IMR-90 (cell line): ENCODE measurements around the gene ZBTB24. TPM values are rescaled to one million over a fixed set of nuclear protein-coding genes. Genes with fewer than 3 reads are reported as not detected.

ENCODE experiments used
- ATAC-seq: fragments of 200-7000 bp; cut with Tn5 transposase; 2 replicates; pipeline ENCODE4 v1.9.1; 2020; ENCODE audit warnings: low read depth, mild to moderate bottlenecking, moderate library complexity
- BruUV-seq: library from RNA; stranded (reverse); fragments of 400-500 nt; replicated peaks from 2 replicates; lab custom pipeline; 2021; lab: Mats Ljungman, UMichigan
- CTCF ChIA-PET: fragments of 300-600 bp; formaldehyde crosslinking; extraction: SDS; loops from one replicate; lab custom pipeline; 2021; ENCODE audit warnings: antibody characterized with exemption; lab: Yijun Ruan, JAX
- POLR2A ChIA-PET: fragments of 300-600 bp; sonication (Branson Sonifier 250); formaldehyde crosslinking; loops from one replicate; lab custom pipeline; 2022; ENCODE audit warnings: antibody characterized with exemption; ENCODE audit not compliant: unreplicated experiment; lab: Charles Lee
- DNase-seq: peaks from one replicate; pipeline ENCODE4 v3.0.0; 2013
- H2AFZ ChIP-seq: replicated peaks from 2 replicates; pipeline ENCODE3; 2013; ENCODE audit warnings: low read length, mild to moderate bottlenecking; ENCODE audit not compliant: poor library complexity
- H2AK5ac ChIP-seq: 2 replicates; pipeline ENCODE4 v1.6.1; 2013; ENCODE audit warnings: low read depth, low read length, inconsistent platforms
- H2AK9ac ChIP-seq: replicated peaks from 2 replicates; pipeline ENCODE3; 2013; ENCODE audit warnings: mild to moderate bottlenecking, low read depth, low read length, moderate library complexity; ENCODE audit not compliant: poor library complexity
- H2BK120ac ChIP-seq: 2 replicates; pipeline ENCODE4 v1.6.1; 2013; ENCODE audit warnings: low read depth, low read length, inconsistent platforms
- H2BK15ac ChIP-seq: 3 replicates; pipeline ENCODE4 v1.6.1; 2013; ENCODE audit warnings: low read depth, low read length, inconsistent platforms
- H2BK20ac ChIP-seq: 2 replicates; pipeline ENCODE4 v1.6.1; 2013; ENCODE audit warnings: low read depth, mild to moderate bottlenecking, inconsistent platforms, low read length, moderate library complexity
- H2BK5ac ChIP-seq: 2 replicates; pipeline ENCODE4 v1.6.1; 2013; ENCODE audit warnings: mild to moderate bottlenecking, low read depth, low read length, inconsistent platforms; ENCODE audit not compliant: poor library complexity, severe bottlenecking
- H3K14ac ChIP-seq: replicated peaks from 2 replicates; pipeline ENCODE4 v1.6.1; 2013; ENCODE audit warnings: low read depth, low read length, inconsistent platforms
- H3K18ac ChIP-seq: 2 replicates; pipeline ENCODE4 v1.6.1; 2013; ENCODE audit warnings: low read depth, low read length, control low read depth
- H3K23ac ChIP-seq: 2 replicates; pipeline ENCODE4 v1.6.1; 2013; ENCODE audit warnings: low read depth, low read length, inconsistent platforms
- H3K27ac ChIP-seq: 2 replicates; pipeline ENCODE4 v1.5.1; 2013; ENCODE audit warnings: mild to moderate bottlenecking, control low read depth, low read length; ENCODE audit not compliant: insufficient read depth
- H3K27me3 ChIP-seq: 2 replicates; pipeline ENCODE4 v1.6.1; 2013; ENCODE audit warnings: low read length; ENCODE audit not compliant: control insufficient read depth, insufficient read depth
- H3K36me3 ChIP-seq: 2 replicates; pipeline ENCODE4 v1.6.1; 2013; ENCODE audit warnings: low read length, mixed read lengths; ENCODE audit not compliant: control insufficient read depth, insufficient read depth
- H3K4ac ChIP-seq: 2 replicates; pipeline ENCODE4 v1.6.1; 2013; ENCODE audit warnings: low read depth, low read length, inconsistent platforms
- H3K4me1 ChIP-seq: 2 replicates; pipeline ENCODE4 v1.6.1; 2013; ENCODE audit warnings: low read length, mixed read lengths; ENCODE audit not compliant: control insufficient read depth, insufficient read depth
- H3K4me2 ChIP-seq: 2 replicates; pipeline ENCODE4 v1.6.1; 2013; ENCODE audit warnings: low read depth, mild to moderate bottlenecking, control low read depth, low read length, moderate library complexity
- H3K4me3 ChIP-seq: 2 replicates; pipeline ENCODE4 v1.5.1; 2013; ENCODE audit warnings: low read depth, mild to moderate bottlenecking, control low read depth, low read length, moderate library complexity; ENCODE audit not compliant: insufficient read depth
- H3K56ac ChIP-seq: 2 replicates; pipeline ENCODE4 v1.6.1; 2013; ENCODE audit warnings: low read length, inconsistent platforms; ENCODE audit not compliant: insufficient read depth; ENCODE audit errors: extremely low read depth
- H3K79me1 ChIP-seq, 2 experiments: 2 replicates each; pipeline ENCODE4 v1.6.1; 2013; ENCODE audit warnings: low read length in 2 of 2, inconsistent platforms in 1 of 2, low read depth in 1 of 2
- H3K9ac ChIP-seq: 2 replicates; pipeline ENCODE4 v1.6.1; 2013; ENCODE audit warnings: low read depth, low read length, control low read depth
- H3K9me1 ChIP-seq: 2 replicates; pipeline ENCODE4 v1.6.1; 2013; ENCODE audit warnings: low read length, inconsistent platforms; ENCODE audit not compliant: insufficient read depth
- H3K9me3 ChIP-seq: 2 replicates; pipeline ENCODE4 v1.6.1; 2013; ENCODE audit warnings: low read length; ENCODE audit not compliant: control insufficient read depth, insufficient read depth
- H4K20me1 ChIP-seq: 2 replicates; pipeline ENCODE4 v1.6.1; 2013; ENCODE audit warnings: low read length, inconsistent platforms; ENCODE audit not compliant: insufficient read depth
- H4K5ac ChIP-seq: 2 replicates; pipeline ENCODE4 v1.6.1; 2013; ENCODE audit warnings: mild to moderate bottlenecking, low read depth, low read length, control low read depth
- H4K8ac ChIP-seq, 2 experiments: 2 replicates each; pipeline ENCODE4 v1.6.1; 2013; ENCODE audit warnings: low read depth in 2 of 2, low read length in 2 of 2, control low read depth in 1 of 2, inconsistent platforms in 1 of 2
- H4K91ac ChIP-seq: 2 replicates; pipeline ENCODE4 v1.6.1; 2013; ENCODE audit warnings: low read depth, low read length, inconsistent platforms; ENCODE audit not compliant: insufficient read depth
- BHLHE40 ChIP-seq: fragments of 150-350 bp; IDR thresholded peaks from 2 replicates; pipeline ENCODE4 v1.6.1; 2016; ENCODE audit warnings: mild to moderate bottlenecking, low read depth, low read length
- CHD1 ChIP-seq: IDR thresholded peaks from 2 replicates; pipeline ENCODE4 v1.6.1; 2012; ENCODE audit warnings: low read depth, low read length, improper control_type of control experiment
- ELK1 ChIP-seq: fragments of 150-350 bp; IDR thresholded peaks from 2 replicates; pipeline ENCODE4 v1.6.1; 2016; ENCODE audit warnings: low read depth, mild to moderate bottlenecking, low read length, moderate library complexity, borderline replicate concordance
- FOS ChIP-seq: fragments of 150-350 bp; IDR thresholded peaks from 2 replicates; pipeline ENCODE4 v1.6.1; 2016; ENCODE audit warnings: low read depth, low read length
- MAFK ChIP-seq: IDR thresholded peaks from 2 replicates; pipeline ENCODE4 v1.6.1; 2012; ENCODE audit warnings: low read depth, low read length, improper control_type of control experiment
- MAZ ChIP-seq: IDR thresholded peaks from 2 replicates; pipeline ENCODE4 v1.6.1; 2012; ENCODE audit warnings: low read depth, mild to moderate bottlenecking, low read length, improper control_type of control experiment, moderate library complexity, borderline replicate concordance
- MXI1 ChIP-seq: IDR thresholded peaks from 2 replicates; pipeline ENCODE4 v1.6.1; 2012; ENCODE audit warnings: low read depth, mild to moderate bottlenecking, low read length, moderate library complexity, borderline replicate concordance
- NFE2L2 ChIP-seq: fragments of 150-350 bp; IDR thresholded peaks from 2 replicates; pipeline ENCODE4 v1.6.1; 2016; ENCODE audit warnings: low read depth, mild to moderate bottlenecking, low read length
- POLR2A ChIP-seq: IDR thresholded peaks from 2 replicates; pipeline ENCODE4 v1.6.1; 2012; ENCODE audit warnings: mild to moderate bottlenecking, low read depth, low read length
- RAD21 ChIP-seq: IDR thresholded peaks from 2 replicates; pipeline ENCODE4 v1.6.1; 2012; ENCODE audit warnings: low read length, improper control_type of control experiment
- RCOR1 ChIP-seq: IDR thresholded peaks from 2 replicates; pipeline ENCODE4 v1.6.1; 2012; ENCODE audit warnings: mild to moderate bottlenecking, low read length, improper control_type of control experiment; ENCODE audit not compliant: insufficient replicate concordance
- RFX5 ChIP-seq: IDR thresholded peaks from 2 replicates; pipeline ENCODE4 v1.8.0; 2012; ENCODE audit warnings: low read depth, mild to moderate bottlenecking, low read length, moderate library complexity
- SMC3 ChIP-seq: fragments of 150-350 bp; IDR thresholded peaks from 2 replicates; pipeline ENCODE4 v1.6.1; 2016; ENCODE audit warnings: low read depth, mild to moderate bottlenecking, antibody characterized with exemption, low read length, moderate library complexity
- WGBS, 2 experiments: methylation state at CpG; one replicate each; pipeline versions ENCODE4 v1.1.5 to v1.1.7; 2013; ENCODE audit warnings: missing lambda C conversion rate in 2 of 2; ENCODE audit not compliant: insufficient read length in 1 of 2; ENCODE audit errors: extremely low coverage in 2 of 2; 5-methylcytosine and 5-hydroxymethylcytosine counted together
- dilution Hi-C: fragments of 300-500 bp; cut with HindIII; formaldehyde crosslinking; loops from one replicate; pipeline ENCODE4 v1.14.3; 2018; ENCODE audit warnings: low sequenced_read_pairs; ENCODE audit not compliant: unreplicated experiment
- in situ Hi-C: fragments of 300-500 bp; cut with MboI; formaldehyde crosslinking; loops from 3 replicates; pipeline ENCODE4 v1.14.3; 2019; ENCODE audit warnings: low sequenced_read_pairs, inconsistent platforms, mixed read lengths
- intact Hi-C: fragments of 100-400 bp; cut with micrococcal nuclease; formaldehyde crosslinking; loops from 2 replicates; pipeline ENCODE4 v1.10.0; 2022
- polyA plus RNA-seq, 3 experiments: library from polyadenylated mRNA; depleted of rRNA; stranded (reverse); fragments of >200 nt; gene quantifications; 2 replicates each; pipeline ENCODE4 v1.2.3, GENCODE V29; 2012; ENCODE audit warnings: low replicate concordance in 1 of 3
- total RNA-seq: library from RNA; depleted of rRNA; stranded (reverse); fragments of >200 nt; gene quantifications from 2 replicates; pipeline ENCODE4 v1.2.3, GENCODE V29; 2012
- TF ChIP-seq, protein P1 (sequence below): fragments of 150-350 bp; IDR thresholded peaks from 2 replicates; pipeline ENCODE4 v1.6.1; 2017; ENCODE audit warnings: mild to moderate bottlenecking, antibody characterized with exemption, low read length, low read depth
- TF ChIP-seq, protein P2 (sequence below): conservative IDR thresholded peaks from 2 replicates; pipeline ENCODE4 v1.5.1; 2012; ENCODE audit warnings: mild to moderate bottlenecking, low read depth, low read length, improper control_type of control experiment

The ZBTB24 gene
- total and polyA plus RNA-seq, 2 of the 4 experiments (the other 2 are of a cell fraction) = 2.3 to 7.9 TPM

- no peaks in the 10 kb centered on the region for H3K9me3 ChIP-seq
- POLR2A ChIA-PET = no interaction called here
- H2AK5ac ChIP-seq = no peak overlapping the region
- no peaks in the 10 kb centered on the region for H3K9me1 ChIP-seq
- H4K5ac ChIP-seq = no peak overlapping the region
- dilution Hi-C loops = no loop called here
- H3K4me3 ChIP-seq = no peak overlapping the region
- H3K23ac ChIP-seq = no peak overlapping the region
- H3K9ac ChIP-seq = no peak overlapping the region
- no peak overlapping the region for H2AK9ac ChIP-seq
- H4K91ac ChIP-seq = no peak overlapping the region
- no peaks in the 10 kb centered on the region; the same call in 1 of the 2 replicates for H3K27me3 ChIP-seq
- peaks cover 2% of the 10 kb centered on the region; the same call in 1 of the 2 replicates for H3K4me1 ChIP-seq
- no peaks in the 10 kb centered on the region; the same call in 1 of the 2 replicates for H4K20me1 ChIP-seq
- no peak overlapping the region for H3K18ac ChIP-seq
- no peak overlapping the region for H4K8ac ChIP-seq
- no peak overlapping the region for H3K27ac ChIP-seq
- BruUV-seq = no TSS peak
- TF ChIP-seq ELK1 (no peak), MXI1 (no peak), MAFK (no peak), POLR2A (no peak), BHLHE40 (no peak), FOS (no peak), RFX5 (no peak), MAZ (no peak), RAD21 (no peak), CHD1 (no peak), NFE2L2 (no peak), RCOR1 (no peak), SMC3 (no peak)
- TF ChIP-seq, protein P1, sequence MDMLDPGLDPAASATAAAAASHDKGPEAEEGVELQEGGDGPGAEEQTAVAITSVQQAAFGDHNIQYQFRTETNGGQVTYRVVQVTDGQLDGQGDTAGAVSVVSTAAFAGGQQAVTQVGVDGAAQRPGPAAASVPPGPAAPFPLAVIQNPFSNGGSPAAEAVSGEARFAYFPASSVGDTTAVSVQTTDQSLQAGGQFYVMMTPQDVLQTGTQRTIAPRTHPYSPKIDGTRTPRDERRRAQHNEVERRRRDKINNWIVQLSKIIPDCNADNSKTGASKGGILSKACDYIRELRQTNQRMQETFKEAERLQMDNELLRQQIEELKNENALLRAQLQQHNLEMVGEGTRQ = no peak
- TF ChIP-seq, protein P2, sequence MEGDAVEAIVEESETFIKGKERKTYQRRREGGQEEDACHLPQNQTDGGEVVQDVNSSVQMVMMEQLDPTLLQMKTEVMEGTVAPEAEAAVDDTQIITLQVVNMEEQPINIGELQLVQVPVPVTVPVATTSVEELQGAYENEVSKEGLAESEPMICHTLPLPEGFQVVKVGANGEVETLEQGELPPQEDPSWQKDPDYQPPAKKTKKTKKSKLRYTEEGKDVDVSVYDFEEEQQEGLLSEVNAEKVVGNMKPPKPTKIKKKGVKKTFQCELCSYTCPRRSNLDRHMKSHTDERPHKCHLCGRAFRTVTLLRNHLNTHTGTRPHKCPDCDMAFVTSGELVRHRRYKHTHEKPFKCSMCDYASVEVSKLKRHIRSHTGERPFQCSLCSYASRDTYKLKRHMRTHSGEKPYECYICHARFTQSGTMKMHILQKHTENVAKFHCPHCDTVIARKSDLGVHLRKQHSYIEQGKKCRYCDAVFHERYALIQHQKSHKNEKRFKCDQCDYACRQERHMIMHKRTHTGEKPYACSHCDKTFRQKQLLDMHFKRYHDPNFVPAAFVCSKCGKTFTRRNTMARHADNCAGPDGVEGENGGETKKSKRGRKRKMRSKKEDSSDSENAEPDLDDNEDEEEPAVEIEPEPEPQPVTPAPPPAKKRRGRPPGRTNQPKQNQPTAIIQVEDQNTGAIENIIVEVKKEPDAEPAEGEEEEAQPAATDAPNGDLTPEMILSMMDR = no peak
- peak overlapping the region; percentile 100; the same call in 1 of the 2 replicates for H3K4me2 ChIP-seq
- H2AFZ ChIP-seq = no peak overlapping the region
- no CpG with 5 or more reads among the region's 3 CpGs for WGBS, 2 experiments
- in situ Hi-C loops = no loop called here
- H3K14ac ChIP-seq = no peak overlapping the region
- H3K79me1 ChIP-seq = peaks cover 27 to 33% of the 10 kb centered on the region in 2 experiments
- no peak overlapping the region for H3K56ac ChIP-seq
- ATAC-seq (no peak), DNase-seq (no peak)
- H3K36me3 ChIP-seq = peaks cover 12% of the 10 kb centered on the region
- H3K4ac ChIP-seq = no peak overlapping the region
- intact Hi-C loops = loop anchor here (5.0 kb wide), 1 partner anchor 392 kb away; the partner anchor contains the start of gene SESN1
- CTCF ChIA-PET = no interaction called here
- H2BK15ac ChIP-seq = no peak overlapping the region
- H2BK5ac ChIP-seq = no peak overlapping the region
- H2BK20ac ChIP-seq = no peak overlapping the region
- no peak overlapping the region for H2BK120ac ChIP-seq
Observed at GRCh38 chr6:109484122-109484521, 1.1 kb upstream of the ZBTB24 start.
